HG02981 (cell line): ENCODE data around the gene DNAAF5.

ENCODE experiments used
- ATAC-seq: cut with Tn5 transposase; IDR thresholded peaks from one replicate; pipeline ENCODE4 v1.9.1; 2021; ENCODE audit warnings: mild to moderate bottlenecking, moderate library complexity; ENCODE audit not compliant: unreplicated experiment

Gene DNAAF5

DNA sequence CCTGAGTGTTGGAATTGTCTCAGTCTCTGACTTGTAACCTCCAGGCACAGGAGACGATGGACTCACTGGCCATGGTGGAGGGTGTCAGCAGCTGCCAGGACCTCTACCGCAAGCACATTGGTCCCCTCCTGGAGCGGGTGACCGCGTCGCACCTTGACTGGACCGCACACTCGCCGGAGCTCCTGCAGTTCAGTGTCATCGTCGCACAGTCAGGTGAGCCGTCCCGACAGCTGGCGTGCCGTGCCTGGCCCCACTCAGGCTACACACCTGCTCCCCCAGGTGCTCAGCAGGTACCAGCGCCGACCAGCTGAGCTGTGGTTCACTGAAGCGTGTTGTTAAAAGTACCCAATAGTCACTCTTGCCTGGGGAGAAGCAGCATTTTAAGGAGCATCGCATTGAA is 37.3 kb downstream of the DNAAF5 start:
- ATAC-seq: no peak

DNA sequence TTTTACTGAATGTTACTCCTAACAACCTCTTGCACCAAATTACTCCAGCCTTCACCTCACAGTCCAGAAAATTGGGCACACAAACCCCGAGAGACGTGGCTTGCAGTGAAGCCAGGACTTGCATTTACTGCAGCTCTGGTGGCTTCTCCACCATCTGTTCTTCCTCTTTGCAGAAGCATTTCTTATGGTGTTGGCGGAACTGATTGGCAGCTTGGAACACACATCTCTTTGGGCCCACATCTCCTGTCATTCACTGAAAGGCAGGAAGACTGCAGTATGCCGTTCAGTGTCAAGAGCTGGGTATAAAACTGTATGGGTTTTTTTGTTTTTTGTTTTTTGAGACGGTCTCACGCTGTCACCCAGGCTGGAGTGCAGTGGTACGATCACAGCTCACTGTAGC is 38.9 kb downstream of the DNAAF5 start:
- ATAC-seq: no peak

- no peak for ATAC-seq
Observed at GRCh38 chr7:767580-767940, 41.1 kb downstream of the DNAAF5 start.

DNA sequence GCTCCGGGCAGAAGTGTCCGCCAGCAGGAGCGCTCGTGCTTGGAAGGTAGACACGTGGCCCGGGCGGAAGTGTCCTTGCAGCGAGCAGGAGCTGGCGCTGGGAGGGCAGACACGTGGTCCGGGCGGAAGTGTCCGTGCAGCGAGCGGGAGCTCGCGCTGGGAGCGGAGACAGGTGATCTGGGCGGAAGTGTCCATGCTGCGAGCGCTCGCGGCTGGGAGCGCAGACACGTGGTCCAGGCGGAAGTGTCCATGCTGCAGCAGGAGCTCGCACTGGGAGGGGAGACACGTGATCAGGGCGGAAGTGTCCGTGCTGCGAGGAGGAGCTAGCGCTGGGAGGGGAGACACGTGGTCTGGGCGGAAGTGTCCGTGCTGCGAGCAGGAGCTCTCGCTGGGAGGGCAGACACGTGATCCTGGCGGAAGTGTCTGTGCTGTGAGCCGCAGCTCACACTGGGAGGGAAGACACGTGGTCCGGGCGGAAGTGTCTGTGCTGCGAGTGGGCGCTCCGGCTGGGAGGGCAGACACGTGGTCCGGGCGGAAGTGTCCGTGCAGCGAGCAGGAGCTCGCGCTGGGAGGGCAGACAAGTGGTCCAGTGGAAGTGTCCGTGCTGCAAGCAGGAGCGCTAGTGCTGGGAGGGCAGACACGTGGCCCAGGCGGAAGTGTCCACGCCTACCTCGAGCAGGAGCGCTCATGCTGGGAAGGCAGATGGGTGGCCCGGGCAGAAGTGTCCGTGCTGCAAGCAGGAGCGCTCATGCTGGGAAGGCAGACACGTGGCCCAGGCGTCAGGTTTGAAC is 41.6 kb downstream of the DNAAF5 start:
- ATAC-seq: no peak

- no peak for ATAC-seq
Observed at GRCh38 chr7:768881-769504, 42.5 kb downstream of the DNAAF5 start.

DNA sequence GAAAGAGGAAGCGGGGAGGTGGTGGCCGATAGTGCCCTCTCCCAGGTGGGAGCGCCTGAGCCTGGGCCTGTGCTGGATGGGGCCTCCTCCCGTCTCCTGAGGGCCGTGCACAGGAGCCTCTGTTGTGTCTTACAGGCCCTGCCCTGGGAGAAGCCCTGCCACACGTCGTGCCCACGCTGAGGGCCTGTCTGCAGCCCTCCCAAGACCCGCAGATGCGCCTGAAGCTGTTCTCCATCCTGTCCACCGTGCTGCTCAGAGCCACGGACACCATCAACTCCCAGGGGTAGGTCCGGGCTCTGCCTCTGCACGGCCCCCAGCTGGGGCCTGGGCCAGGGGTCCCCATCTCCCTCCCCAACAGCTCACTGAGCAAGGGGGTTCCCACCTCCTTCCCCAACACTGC is 43.8 kb downstream of the DNAAF5 start:
- ATAC-seq: no peak

- ATAC-seq: no peak
Observed at GRCh38 chr7:770741-771166, 44.3 kb downstream of the DNAAF5 start.

DNA sequence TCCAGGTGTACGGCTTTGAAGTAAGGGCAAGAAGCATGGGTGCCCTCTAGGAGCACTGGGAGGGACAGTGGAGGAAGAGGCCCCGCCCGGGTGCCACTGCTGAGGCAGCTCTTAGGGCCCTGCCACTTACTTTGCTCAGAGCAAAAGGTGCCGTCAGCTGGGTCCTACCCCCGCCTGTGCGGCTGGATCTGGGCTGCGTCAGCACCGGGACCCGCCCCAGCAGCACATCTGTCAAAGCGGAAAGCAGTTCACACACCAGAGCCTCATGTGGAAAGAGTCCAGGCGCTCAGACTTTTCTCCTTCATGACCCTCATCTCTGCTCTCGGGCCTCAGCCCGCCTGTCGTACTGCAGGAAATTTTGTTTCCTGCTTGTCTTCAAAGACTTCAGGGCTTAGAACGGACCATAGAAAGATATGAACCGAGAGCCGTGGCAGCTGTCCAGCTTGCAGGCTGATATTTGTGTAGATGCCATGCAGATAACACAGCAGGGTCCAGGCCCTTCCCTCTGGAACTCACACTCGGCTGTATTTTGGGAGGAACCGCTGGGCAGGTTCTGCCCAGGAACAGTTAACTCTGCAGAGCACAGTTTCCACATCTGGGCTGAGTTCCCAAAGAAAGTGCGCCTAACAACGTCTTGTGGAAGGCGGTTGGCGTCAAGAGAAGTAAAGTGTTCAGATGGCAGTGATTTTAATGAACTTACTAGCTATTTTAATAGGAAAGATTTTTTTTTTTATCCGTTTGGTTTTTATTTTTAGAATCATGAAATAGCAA is 44.9 kb downstream of the DNAAF5 start:
- ATAC-seq: no peak

- ATAC-seq: no peak
Observed at GRCh38 chr7:772005-772294, 45.5 kb downstream of the DNAAF5 start.

- no peak for ATAC-seq
Observed at GRCh38 chr7:772392-772791, 45.9 kb downstream of the DNAAF5 start.

DNA sequence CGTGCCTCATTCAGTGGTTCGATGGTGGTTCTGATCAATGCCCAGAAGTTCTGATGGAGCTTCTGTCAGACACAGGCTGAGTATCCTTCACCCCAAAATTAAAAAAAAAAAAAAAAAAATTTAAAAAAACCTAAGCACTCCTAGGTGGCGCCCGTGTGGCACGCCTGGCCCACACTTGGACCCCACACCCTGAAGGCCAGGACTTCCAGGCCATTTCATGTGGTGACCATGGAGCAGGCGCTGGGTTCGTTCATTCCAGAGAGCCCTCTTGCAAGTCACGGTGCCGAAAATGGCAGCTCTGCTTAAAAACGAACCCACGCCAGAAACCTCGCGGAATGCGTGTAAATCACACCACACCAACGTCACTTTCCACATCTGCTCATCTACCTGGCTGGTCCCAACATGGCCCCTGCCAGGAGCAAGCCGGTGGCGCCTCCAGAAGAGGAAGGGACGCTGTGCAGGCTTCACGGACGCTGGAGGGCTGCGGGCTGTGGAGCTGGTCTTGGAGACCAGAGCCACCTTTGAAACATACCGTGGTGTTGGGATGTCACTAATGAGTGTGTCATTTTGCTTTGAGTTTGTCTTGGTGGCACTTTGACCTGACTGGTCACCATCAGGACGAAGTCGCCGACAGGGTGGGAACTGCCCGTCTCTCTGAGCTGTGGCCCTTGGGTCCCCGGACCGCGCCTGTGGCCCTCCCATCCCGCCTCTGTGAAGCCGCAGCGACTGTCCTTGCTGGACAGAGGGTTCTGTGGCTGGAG is 46.5 kb downstream of the DNAAF5 start:
- ATAC-seq: no peak

DNA sequence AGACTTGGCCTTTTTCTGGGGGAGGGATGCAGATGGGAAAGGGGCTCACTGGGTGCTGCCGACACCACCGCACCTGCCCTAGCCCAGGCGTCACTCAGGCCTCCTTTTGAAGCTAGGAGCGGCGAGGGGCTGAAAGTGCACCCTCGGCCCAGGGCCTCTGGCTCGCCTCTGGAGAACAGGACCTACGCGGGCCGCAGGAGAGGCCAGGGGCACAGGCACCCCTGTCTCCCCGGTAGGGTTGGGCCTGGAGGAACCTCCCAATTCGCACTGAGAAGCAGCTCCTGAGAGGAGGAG is 47.1 kb downstream of the DNAAF5 start:
- no peak for ATAC-seq

DNA sequence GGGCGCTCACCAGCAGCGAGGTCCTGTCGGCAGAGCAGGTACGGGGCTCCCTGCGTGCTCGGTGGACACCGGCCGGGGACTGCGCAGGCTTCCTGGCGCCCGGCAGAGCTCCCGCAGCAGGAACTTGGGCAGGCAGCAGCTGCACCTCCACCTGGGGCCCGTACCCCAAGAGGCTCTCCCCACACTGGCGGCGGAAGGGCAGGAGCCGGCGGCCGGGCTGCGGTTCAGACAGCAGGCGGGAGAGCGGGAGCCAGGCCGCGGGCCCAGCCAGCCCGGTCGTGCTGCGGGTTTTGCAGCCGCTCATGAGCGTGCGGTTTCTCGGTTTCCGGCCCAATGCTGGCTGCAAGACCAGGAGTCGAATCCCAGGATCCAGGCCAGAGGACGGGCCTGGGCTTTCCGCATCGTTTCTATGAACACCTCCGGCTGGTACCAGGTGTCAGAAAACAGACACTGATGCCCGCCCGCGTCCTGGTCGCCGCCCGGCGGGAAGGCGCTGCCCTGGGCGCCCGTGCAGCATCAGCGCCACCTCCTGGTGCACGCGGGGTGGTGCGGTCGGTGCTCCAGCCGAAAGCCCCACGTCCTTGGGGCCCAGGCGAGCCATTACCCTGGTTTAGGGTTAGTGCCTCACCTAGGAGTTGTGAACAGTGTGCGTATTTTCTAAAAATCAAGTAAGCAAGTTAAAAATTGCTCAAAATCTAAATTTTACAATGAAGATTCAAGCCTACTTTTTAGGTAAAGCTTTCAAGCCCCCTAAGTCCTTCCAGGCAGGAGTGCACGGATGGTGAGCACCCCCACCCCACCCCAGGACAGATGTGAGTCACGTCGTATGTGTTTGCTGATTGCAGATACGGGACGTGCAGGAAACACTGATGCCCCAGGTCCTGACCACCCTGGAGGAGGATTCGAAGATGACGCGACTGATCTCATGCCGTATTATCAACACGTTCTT is 47.9 kb downstream of the DNAAF5 start:
- ATAC-seq: no peak

- no peak for ATAC-seq
Observed at GRCh38 chr7:776381-776780, 49.9 kb downstream of the DNAAF5 start.

- no peak for ATAC-seq
Observed at GRCh38 chr7:776992-777727, 50.7 kb downstream of the DNAAF5 start.

- ATAC-seq: no peak
Observed at GRCh38 chr7:777728-778078, 51.2 kb downstream of the DNAAF5 start.

DNA sequence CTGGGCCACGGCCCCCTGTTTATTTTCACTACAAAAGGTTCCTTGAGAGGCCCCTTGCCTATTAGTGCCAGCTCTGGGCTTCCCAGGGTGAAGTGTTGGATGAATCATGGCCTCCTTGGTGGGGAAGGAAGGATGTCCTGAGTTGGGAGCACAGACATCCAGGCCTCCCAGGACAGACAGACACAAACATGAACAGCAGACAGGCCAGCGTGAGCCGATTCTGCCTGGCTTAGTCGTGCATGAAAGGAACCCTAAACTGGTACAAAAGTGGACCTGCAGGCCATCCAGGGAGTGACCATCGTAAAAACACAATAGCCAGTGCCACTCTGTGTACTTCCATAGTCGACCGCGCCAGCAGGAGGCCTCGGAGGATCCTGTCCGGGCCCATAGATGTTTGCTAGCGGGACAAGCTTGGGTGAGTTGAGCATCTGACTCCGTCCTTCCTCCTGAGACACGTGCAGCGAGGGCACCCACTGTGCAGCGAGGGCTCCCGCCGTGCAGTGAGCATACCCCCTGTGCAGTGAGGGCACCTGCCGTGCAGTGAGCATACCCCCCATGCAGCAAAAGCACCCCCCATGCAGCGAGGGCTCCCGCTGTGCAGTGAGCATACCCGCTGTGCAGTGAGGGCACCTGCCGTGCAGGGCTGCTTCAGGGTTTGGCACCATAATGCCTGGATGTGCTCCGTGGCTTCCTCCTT is 51.9 kb downstream of the DNAAF5 start:
- no peak for ATAC-seq

GRCh38 chr7:778968-779451 is 52.5 kb downstream of the DNAAF5 start:
- ATAC-seq: no peak

DNA sequence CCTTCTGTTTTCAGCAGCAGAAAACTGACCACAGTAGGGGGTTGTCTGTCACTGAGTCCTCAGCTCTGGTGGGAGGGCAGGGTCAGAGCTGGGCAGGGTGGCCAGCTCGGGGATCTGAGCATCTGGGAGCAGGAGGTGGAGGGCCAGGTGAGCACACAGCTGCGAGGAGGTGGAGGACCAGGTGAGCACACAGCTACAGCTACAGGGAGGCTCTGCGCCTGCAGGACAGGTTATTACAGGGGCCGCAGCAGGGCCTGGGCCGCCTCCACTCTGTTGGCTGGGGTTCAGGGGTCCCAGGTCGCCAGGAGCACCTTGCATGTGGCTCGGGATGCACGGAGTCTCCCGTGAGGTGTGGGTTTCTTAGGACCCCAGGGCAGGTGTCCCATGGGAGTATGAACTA is 53.0 kb downstream of the DNAAF5 start:
- no peak for ATAC-seq
